GM23338 (cell line): ENCODE results near the gene CMTM2. TPM values are rescaled to one million over a fixed set of nuclear protein-coding genes. Genes with fewer than 3 reads are reported as not detected.

ENCODE experiments used
- ATAC-seq: fragments of 200-7000 bp; cut with Tn5 transposase; 3 replicates; pipeline ENCODE4 v1.9.1; 2020
- DNase-seq: peaks from one replicate; pipeline ENCODE4 v3.0.0-alpha.2; 2015; ENCODE audit warnings: low spot score
- H2AFZ ChIP-seq: fragments of 200-600 bp; sonication (generic); 2 replicates; pipeline ENCODE4 v1.8.0; 2016; ENCODE audit warnings: antibody characterized with exemption, mild to moderate bottlenecking, moderate library complexity
- H3F3A ChIP-seq: fragments of 200-600 bp; sonication (generic); replicated peaks from 2 replicates; pipeline ENCODE4 v1.8.0; 2017; ENCODE audit warnings: antibody characterized with exemption, mixed run types, low read depth
- H3K27ac ChIP-seq: fragments of 200-600 bp; sonication (generic); 2 replicates; pipeline ENCODE4 v1.6.1; 2016; ENCODE audit warnings: low read depth
- H3K27me3 ChIP-seq: fragments of 200-600 bp; sonication (generic); 2 replicates; pipeline ENCODE4 v1.8.0; 2016; ENCODE audit warnings: mild to moderate bottlenecking, mixed run types, moderate library complexity; ENCODE audit not compliant: insufficient read depth
- H3K36me3 ChIP-seq: fragments of 200-600 bp; sonication (generic); 2 replicates; pipeline ENCODE4 v1.8.0; 2016; ENCODE audit warnings: mild to moderate bottlenecking; ENCODE audit not compliant: insufficient read depth
- H3K4me1 ChIP-seq: fragments of 200-600 bp; sonication (generic); 2 replicates; pipeline ENCODE4 v1.8.0; 2016; ENCODE audit warnings: mild to moderate bottlenecking, moderate library complexity; ENCODE audit not compliant: insufficient read depth
- H3K4me2 ChIP-seq: fragments of 200-600 bp; sonication (generic); 2 replicates; pipeline ENCODE4 v1.7.1; 2017; ENCODE audit warnings: mixed run types
- H3K4me3 ChIP-seq: fragments of 200-600 bp; sonication (generic); 2 replicates; pipeline ENCODE4 v1.6.1; 2016; ENCODE audit warnings: mixed run types
- H3K79me2 ChIP-seq: fragments of 200-600 bp; sonication (generic); replicated peaks from 2 replicates; pipeline ENCODE4 v1.8.0; 2017; ENCODE audit warnings: mild to moderate bottlenecking; ENCODE audit not compliant: insufficient read depth
- H3K9me2 ChIP-seq: fragments of 200-600 bp; sonication (generic); 2 replicates; pipeline ENCODE4 v1.8.0; 2017; ENCODE audit not compliant: insufficient read depth
- H4K20me1 ChIP-seq: fragments of 200-600 bp; sonication (generic); replicated peaks from 2 replicates; pipeline ENCODE4 v1.8.0; 2017; ENCODE audit warnings: mild to moderate bottlenecking; ENCODE audit not compliant: insufficient read depth
- H3K27ac Mint-ChIP-seq: 2 replicates; pipeline ENCODE4 v1.8.0; 2020; ENCODE audit warnings: inconsistent platforms, mild to moderate bottlenecking, moderate library complexity, mixed read lengths
- H3K27me3 Mint-ChIP-seq: 3 replicates; pipeline ENCODE4 v1.8.0; 2022; ENCODE audit warnings: low read depth, mild to moderate bottlenecking, moderate library complexity, mixed read lengths, inconsistent platforms; ENCODE audit not compliant: insufficient read depth, poor library complexity
- H3K36me3 Mint-ChIP-seq: 3 replicates; pipeline ENCODE4 v1.8.0; 2021; ENCODE audit warnings: low read depth, mild to moderate bottlenecking, inconsistent platforms, moderate library complexity, mixed read lengths
- H3K4me1 Mint-ChIP-seq: 3 replicates; pipeline ENCODE4 v1.8.0; 2020; ENCODE audit warnings: mild to moderate bottlenecking, inconsistent platforms, mixed read lengths
- H3K4me3 Mint-ChIP-seq: 3 replicates; pipeline ENCODE4 v1.8.0; 2021; ENCODE audit warnings: moderate library complexity, mild to moderate bottlenecking, inconsistent platforms, mixed read lengths
- H3K9me3 Mint-ChIP-seq: 3 replicates; pipeline ENCODE4 v1.8.0; 2020; ENCODE audit warnings: moderate library complexity, mild to moderate bottlenecking, inconsistent platforms, mixed read lengths
- CREB1 ChIP-seq: fragments of 250-450 bp; sonication (Bioruptor Pico); IDR thresholded peaks from 2 replicates; pipeline ENCODE4 v1.5.0; 2020; ENCODE audit warnings: low read depth, mild to moderate bottlenecking, moderate library complexity
- CTCF ChIP-seq, 2 experiments: fragments of 200-600 bp in 1 of 2; sonication (generic) in 1 of 2; conservative IDR thresholded peaks; 2 replicates each; pipeline versions ENCODE4 v1.5.1 to v1.6.1; 2016 to 2017; ENCODE audit warnings: antibody characterized with exemption in 2 of 2, low read depth in 2 of 2, mild to moderate bottlenecking in 2 of 2, moderate library complexity in 1 of 2
- EZH2phosphoT487 ChIP-seq: fragments of 200-600 bp; sonication (generic); IDR thresholded peaks from one replicate; pipeline ENCODE4 v1.8.1; 2018; ENCODE audit warnings: antibody characterized with exemption; ENCODE audit not compliant: unreplicated experiment
- NANOG ChIP-seq: IDR thresholded peaks from 2 replicates; pipeline ENCODE4 v1.6.1; 2016; ENCODE audit warnings: antibody characterized with exemption, borderline replicate concordance
- POLR2AphosphoS5 ChIP-seq: IDR thresholded peaks from 2 replicates; pipeline ENCODE4 v1.6.1; 2016; ENCODE audit warnings: antibody characterized with exemption, low read depth
- REST ChIP-seq: IDR thresholded peaks from one replicate; pipeline ENCODE4 v1.6.1; 2018; ENCODE audit warnings: antibody characterized with exemption; ENCODE audit not compliant: unreplicated experiment
- ZNF114 ChIP-seq: fragments of 250-450 bp; sonication (Bioruptor Pico); IDR thresholded peaks from 2 replicates; pipeline ENCODE4 v1.5.0; 2020; ENCODE audit warnings: mild to moderate bottlenecking, moderate library complexity
- ZNF331 ChIP-seq: fragments of 250-450 bp; sonication (Bioruptor Pico); IDR thresholded peaks from 2 replicates; pipeline ENCODE4 v1.5.0; 2020; ENCODE audit warnings: low read depth, mild to moderate bottlenecking, moderate library complexity
- ZNF462 ChIP-seq: fragments of 250-450 bp; sonication (Bioruptor Pico); IDR thresholded peaks from 2 replicates; pipeline ENCODE4 v1.5.0; 2020; ENCODE audit warnings: mild to moderate bottlenecking, moderate library complexity
- polyA plus RNA-seq: library from polyadenylated mRNA; unstranded; fragments of >200 nt; fragmentation: Nextera tagmentation; extraction: Ambion mirVana; gene quantifications from 2 replicates; pipeline ENCODE4 v1.2.1, GENCODE V29; 2016
- total RNA-seq: library from RNA; depleted of rRNA; stranded (reverse); fragments of >200 nt; shearing (Covaris generic); gene quantifications from 2 replicates; pipeline ENCODE4 v1.2.3, GENCODE V29; 2014

Gene CMTM2
- total and polyA plus RNA-seq, 2 experiments from 2014 or later, result not detected

GRCh38 chr16:66554495-66554894 is 24.8 kb upstream of the CMTM2 start:
- TF ChIP-seq EZH2phosphoT487 (no peak), POLR2AphosphoS5 (no peak), ZNF331 (no peak)

GRCh38 chr16:66560107-66560506 is 19.2 kb upstream of the CMTM2 start:
- H3K4me3 Mint-ChIP-seq, result no peak overlapping the region
- no peak overlapping the region for H2AFZ ChIP-seq
- 0 out of 2 replicates have a peak, but pooled peaks cover 5% of the 10 kb centered on the region for H3K79me2 ChIP-seq
- H3K27ac ChIP-seq, result no peak overlapping the region
- H3K27ac Mint-ChIP-seq, result no peak overlapping the region
- H3K36me3 Mint-ChIP-seq, result no peaks in the 10 kb centered on the region; the same call in 2 of the 3 replicates
- no peaks in the 10 kb centered on the region for H3K4me1 ChIP-seq
- H3K9me3 Mint-ChIP-seq, result no peaks in the 10 kb centered on the region
- 0 out of 2 replicates have a peak, but pooled peaks cover 3% of the 10 kb centered on the region for H4K20me1 ChIP-seq
- H3K4me1 Mint-ChIP-seq, result no peaks in the 10 kb centered on the region
- no peaks in the 10 kb centered on the region for H3K27me3 Mint-ChIP-seq
- no peak for DNase-seq
- H3F3A ChIP-seq, result no peaks in the 10 kb centered on the region
- H3K27me3 ChIP-seq, result no peaks in the 10 kb centered on the region
- no peak overlapping the region for H3K4me3 ChIP-seq
- H3K36me3 ChIP-seq, result no peaks in the 10 kb centered on the region
- ATAC-seq, result no peak
- H3K9me2 ChIP-seq, result no peaks in the 10 kb centered on the region
- no peak overlapping the region for H3K4me2 ChIP-seq
- TF ChIP-seq NANOG (no peak), CTCF (conservative IDR thresholded peaks at IDR 0.05; ENCODE audit: low read depth in 2 of 2) (no peak), ZNF462 (CRISPR knock-in tag) (no peak), EZH2phosphoT487 (no peak), REST (no peak), POLR2AphosphoS5 (no peak), CREB1 (CRISPR knock-in tag) (no peak), ZNF114 (CRISPR knock-in tag) (no peak)

More at GRCh38 chr16:66554495-66554894, 24.8 kb upstream of the CMTM2 start:
- H3K27me3 Mint-ChIP-seq, result peaks cover 29% of the 10 kb centered on the region
- no peaks in the 10 kb centered on the region for H3K36me3 ChIP-seq
- peaks cover 12% of the 10 kb centered on the region; the same call in 1 of the 2 replicates for H3F3A ChIP-seq
- no peak for DNase-seq
- no peak overlapping the region for H3K4me3 Mint-ChIP-seq
- peaks cover 3% of the 10 kb centered on the region; the same call in 1 of the 2 replicates for H3K9me2 ChIP-seq
- no peak overlapping the region for H3K4me3 ChIP-seq
- H3K27me3 ChIP-seq, result peaks cover 18% of the 10 kb centered on the region
- H3K27ac ChIP-seq, result no peak overlapping the region
- H3K9me3 Mint-ChIP-seq, result peaks cover 12% of the 10 kb centered on the region; the same call in 2 of the 3 replicates
- no peak overlapping the region for H2AFZ ChIP-seq
- H4K20me1 ChIP-seq, result 0 out of 2 replicates have a peak, but pooled peaks cover 5% of the 10 kb centered on the region
- ATAC-seq, result no peak
- no peak overlapping the region for H3K4me2 ChIP-seq
- peaks cover 6% of the 10 kb centered on the region for H3K4me1 ChIP-seq
- H3K36me3 Mint-ChIP-seq, result peaks cover 5% of the 10 kb centered on the region; the same call in 2 of the 3 replicates
- no peak overlapping the region for H3K27ac Mint-ChIP-seq
- peaks cover 11% of the 10 kb centered on the region for H3K4me1 Mint-ChIP-seq
- peaks cover 5% of the 10 kb centered on the region; the same call in 1 of the 2 replicates for H3K79me2 ChIP-seq
